GM13976 (cell line): Measurements from ENCODE around the gene DCUN1D3.

Experiments
- DNase-seq: peaks from one replicate; pipeline ENCODE4 v3.0.0; 2012; ENCODE audit warnings: low spot score
- in situ Hi-C: fragments of 300-500 bp; cut with MboI; formaldehyde crosslinking; loops from one replicate; pipeline ENCODE4 v1.12.0; 2022; ENCODE audit warnings: low sequenced_read_pairs, mixed read lengths, inconsistent platforms; ENCODE audit not compliant: unreplicated experiment
- TF ChIP-seq, protein P1 (sequence below): IDR thresholded peaks from 2 replicates; pipeline ENCODE4 v1.5.1; 2012; ENCODE audit warnings: borderline replicate concordance, mild to moderate bottlenecking; ENCODE audit not compliant: insufficient read depth; ENCODE audit errors: extremely low read depth, missing control alignments, control extremely low read depth

DCUN1D3 gene

GRCh38 chr16:20874088-20874581 lies 26.0 kb downstream of the DCUN1D3 start:
- TF ChIP-seq, protein P1, sequence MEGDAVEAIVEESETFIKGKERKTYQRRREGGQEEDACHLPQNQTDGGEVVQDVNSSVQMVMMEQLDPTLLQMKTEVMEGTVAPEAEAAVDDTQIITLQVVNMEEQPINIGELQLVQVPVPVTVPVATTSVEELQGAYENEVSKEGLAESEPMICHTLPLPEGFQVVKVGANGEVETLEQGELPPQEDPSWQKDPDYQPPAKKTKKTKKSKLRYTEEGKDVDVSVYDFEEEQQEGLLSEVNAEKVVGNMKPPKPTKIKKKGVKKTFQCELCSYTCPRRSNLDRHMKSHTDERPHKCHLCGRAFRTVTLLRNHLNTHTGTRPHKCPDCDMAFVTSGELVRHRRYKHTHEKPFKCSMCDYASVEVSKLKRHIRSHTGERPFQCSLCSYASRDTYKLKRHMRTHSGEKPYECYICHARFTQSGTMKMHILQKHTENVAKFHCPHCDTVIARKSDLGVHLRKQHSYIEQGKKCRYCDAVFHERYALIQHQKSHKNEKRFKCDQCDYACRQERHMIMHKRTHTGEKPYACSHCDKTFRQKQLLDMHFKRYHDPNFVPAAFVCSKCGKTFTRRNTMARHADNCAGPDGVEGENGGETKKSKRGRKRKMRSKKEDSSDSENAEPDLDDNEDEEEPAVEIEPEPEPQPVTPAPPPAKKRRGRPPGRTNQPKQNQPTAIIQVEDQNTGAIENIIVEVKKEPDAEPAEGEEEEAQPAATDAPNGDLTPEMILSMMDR: no peak
- no peak for DNase-seq
- in situ Hi-C loops: no loop called here

DNA sequence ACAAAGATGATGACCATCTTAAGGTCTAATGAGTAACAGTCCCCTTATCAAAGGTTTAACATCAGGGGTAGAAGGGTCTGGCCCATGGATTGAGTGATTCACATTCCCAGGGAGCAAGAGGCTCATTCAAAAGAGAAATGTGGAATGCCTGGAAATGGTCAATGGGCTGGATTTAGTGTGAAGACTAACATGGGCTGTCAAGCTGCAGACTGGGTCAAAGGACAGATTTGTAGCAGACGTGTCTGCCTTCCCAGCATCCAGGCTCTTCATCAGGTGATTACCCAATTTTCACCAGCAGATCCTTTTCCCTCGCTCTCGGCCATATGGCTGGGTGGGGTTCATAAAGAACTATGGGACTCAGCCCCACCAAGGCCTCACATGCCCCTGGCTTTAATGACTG lies 26.8 kb downstream of the DCUN1D3 start:
- DNase-seq: no peak
- TF ChIP-seq, protein P1: no peak
- in situ Hi-C loops: no loop called here

DNA sequence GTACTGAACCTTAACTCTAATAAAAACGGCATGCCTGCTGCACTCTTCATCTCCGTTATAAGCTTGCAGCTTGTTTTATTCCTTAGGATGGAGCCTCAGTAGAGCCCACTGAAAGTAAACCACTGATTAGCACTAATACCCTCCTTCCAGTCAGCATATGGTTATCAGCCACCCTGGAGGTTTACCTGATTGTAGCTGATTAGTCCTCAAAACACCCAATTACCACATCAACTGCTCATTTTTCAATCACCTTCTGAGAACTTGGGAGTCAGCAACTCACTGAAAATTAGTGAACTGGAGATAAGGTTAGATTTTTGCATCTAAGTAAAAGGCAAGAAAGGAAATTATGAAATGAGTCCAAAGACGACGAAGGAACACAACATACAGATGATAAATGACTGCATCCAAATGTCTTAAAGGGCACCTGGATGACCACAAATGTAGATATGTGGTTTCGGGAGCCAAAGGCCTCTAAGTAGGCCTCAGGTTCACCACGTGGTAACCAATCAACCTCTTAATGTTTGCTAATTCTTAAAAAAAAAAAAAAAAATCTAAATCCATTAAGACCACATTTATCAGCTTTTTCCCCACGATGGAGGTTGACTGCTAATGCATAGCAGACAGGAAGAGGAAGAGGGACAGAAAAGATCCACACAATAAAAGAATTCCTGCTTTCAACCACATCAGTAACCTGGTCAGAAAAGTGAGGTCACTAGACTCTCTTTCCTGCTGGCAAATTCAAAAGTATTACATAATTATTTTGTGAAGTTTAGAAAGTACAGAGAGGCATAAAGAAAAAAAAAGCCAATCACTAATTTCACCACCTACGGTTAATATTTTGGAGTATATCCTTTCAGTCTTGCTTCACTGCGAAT lies 28.0 kb downstream of the DCUN1D3 start:
- TF ChIP-seq, protein P1: no peak
- in situ Hi-C loops: no loop called here

DNA sequence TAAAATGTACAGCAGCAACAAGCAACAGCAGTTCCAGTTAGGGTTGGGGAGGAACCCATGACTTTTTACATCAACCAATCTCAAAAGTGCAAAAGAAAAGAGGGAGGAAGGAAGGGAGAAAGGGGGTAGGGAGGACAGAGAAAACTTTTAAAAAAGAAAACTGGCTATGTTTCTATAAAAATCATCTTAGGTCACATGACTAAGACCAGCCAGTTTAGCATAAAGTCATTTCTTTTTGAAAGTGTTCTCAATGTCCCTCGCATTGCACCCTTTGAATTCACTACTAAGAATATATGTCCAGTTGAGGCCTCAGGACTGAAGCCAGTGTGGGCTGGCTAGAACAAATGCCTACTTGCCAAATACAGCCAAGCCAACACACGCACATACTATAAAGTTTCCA lies 28.9 kb downstream of the DCUN1D3 start:
- TF ChIP-seq, protein P1: no peak
- in situ Hi-C loops: no loop called here
- no peak for DNase-seq

More for the DNA sequence above, 28.0 kb downstream of the DCUN1D3 start:
- no peak for DNase-seq

DNA sequence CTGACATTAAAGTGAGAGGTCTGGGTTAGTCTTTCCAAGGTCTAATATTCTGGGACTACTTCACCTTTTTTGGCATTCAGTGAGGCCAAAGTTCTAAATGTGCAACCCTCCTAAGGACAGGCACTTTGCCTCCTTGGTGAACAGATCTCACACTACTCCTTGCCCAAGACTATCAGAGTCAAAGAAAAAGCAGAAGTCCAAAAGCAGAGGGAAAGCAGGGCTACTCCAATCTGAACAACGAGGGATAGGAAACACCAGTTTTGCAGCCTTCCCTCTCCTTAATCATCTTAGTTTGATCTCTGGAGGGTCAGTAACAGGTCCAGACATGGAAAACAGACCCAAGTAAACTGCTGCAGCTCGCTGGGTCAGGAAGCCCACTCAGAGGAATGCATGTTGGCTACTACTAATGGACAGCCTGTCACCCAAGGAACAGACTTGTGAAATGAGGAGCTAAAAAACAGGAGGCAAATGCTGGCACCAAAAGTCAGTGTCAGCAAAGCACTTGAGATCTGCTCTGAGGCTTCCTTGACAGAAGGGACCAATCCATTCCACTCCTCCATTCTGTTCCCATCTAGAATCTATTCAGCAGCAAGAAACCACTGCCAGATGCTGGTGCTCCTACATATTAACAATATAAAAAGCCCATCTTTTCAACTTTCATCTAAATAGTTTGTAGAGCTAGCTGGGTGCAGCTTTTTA lies 29.9 kb downstream of the DCUN1D3 start:
- TF ChIP-seq, protein P1: no peak
- no peak for DNase-seq
- in situ Hi-C loops: no loop called here

GRCh38 chr16:20868890-20869289 lies 31.3 kb downstream of the DCUN1D3 start:
- DNase-seq: no peak
- in situ Hi-C loops: no loop called here
- TF ChIP-seq, protein P1: no peak
